ENCODE data around the gene APOA5.

GRCh38 chr11:116823031-116823843, 31.6 kb upstream of the APOA5 start, which contains the start of gene APOA4:
- TF ChIP-seq, protein P1, sequence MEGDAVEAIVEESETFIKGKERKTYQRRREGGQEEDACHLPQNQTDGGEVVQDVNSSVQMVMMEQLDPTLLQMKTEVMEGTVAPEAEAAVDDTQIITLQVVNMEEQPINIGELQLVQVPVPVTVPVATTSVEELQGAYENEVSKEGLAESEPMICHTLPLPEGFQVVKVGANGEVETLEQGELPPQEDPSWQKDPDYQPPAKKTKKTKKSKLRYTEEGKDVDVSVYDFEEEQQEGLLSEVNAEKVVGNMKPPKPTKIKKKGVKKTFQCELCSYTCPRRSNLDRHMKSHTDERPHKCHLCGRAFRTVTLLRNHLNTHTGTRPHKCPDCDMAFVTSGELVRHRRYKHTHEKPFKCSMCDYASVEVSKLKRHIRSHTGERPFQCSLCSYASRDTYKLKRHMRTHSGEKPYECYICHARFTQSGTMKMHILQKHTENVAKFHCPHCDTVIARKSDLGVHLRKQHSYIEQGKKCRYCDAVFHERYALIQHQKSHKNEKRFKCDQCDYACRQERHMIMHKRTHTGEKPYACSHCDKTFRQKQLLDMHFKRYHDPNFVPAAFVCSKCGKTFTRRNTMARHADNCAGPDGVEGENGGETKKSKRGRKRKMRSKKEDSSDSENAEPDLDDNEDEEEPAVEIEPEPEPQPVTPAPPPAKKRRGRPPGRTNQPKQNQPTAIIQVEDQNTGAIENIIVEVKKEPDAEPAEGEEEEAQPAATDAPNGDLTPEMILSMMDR (IDR thresholded peaks at IDR 0.05) = no peak
- TF ChIP-seq POLR2AphosphoS5 (IDR thresholded peaks at IDR 0.05) (no peak), POLR2A (IDR thresholded peaks at IDR 0.05) (no peak), EP300 (IDR thresholded peaks at IDR 0.05) (no peak)

All from suprapubic skin (tissue), 4 donors.